HFFc6 (cell line): Measurements from ENCODE around the gene TMPRSS13. TPM values are rescaled to one million over a fixed set of nuclear protein-coding genes. Genes with fewer than 3 reads are reported as not detected.

Experiments used
- DNase-seq: peaks from one replicate; pipeline ENCODE4 v3.0.0-alpha.2; 2018
- H3K27ac Mint-ChIP-seq: 2 replicates; pipeline ENCODE4 v1.8.0; 2020; ENCODE audit warnings: mild to moderate bottlenecking, mixed read lengths
- H3K27me3 Mint-ChIP-seq: 2 replicates; pipeline ENCODE4 v1.8.0; 2021; ENCODE audit warnings: mild to moderate bottlenecking, moderate library complexity, mixed read lengths; ENCODE audit not compliant: insufficient read depth
- H3K36me3 Mint-ChIP-seq: 2 replicates; pipeline ENCODE4 v1.8.0; 2021; ENCODE audit warnings: low read depth, mixed read lengths
- H3K4me1 Mint-ChIP-seq: 2 replicates; pipeline ENCODE4 v1.8.0; 2020; ENCODE audit warnings: low read depth, mixed read lengths
- H3K4me3 Mint-ChIP-seq: 2 replicates; pipeline ENCODE4 v1.8.0; 2020; ENCODE audit warnings: mild to moderate bottlenecking, moderate library complexity, mixed read lengths
- H3K9me3 Mint-ChIP-seq: 2 replicates; pipeline ENCODE4 v1.8.0; 2020; ENCODE audit warnings: mild to moderate bottlenecking, mixed read lengths
- total RNA-seq, 6 experiments: library from RNA; stranded (reverse); fragmentation: NEBNext Ultra II Directional; extraction: Animal tissue kit (Norgen Biotek cat#: 25700); gene quantifications; 2 replicates in 1 of 6; 3 replicates in 5 of 6; pipeline ENCODE4 v1.2.3, GENCODE V29; 2021
- TF ChIP-seq, protein P1 (sequence below): fragments of 200-600 bp; sonication (generic); IDR thresholded peaks from 2 replicates; pipeline ENCODE4 v1.5.0; 2021; ENCODE audit warnings: antibody characterized with exemption, mild to moderate bottlenecking

The TMPRSS13 gene
- total RNA-seq, 6 experiments from 2014 or later, result not detected

GRCh38 chr11:117873828-117874125 lies 55.4 kb downstream of the TMPRSS13 start:
- no peaks in the 10 kb centered on the region for H3K36me3 Mint-ChIP-seq
- H3K27me3 Mint-ChIP-seq, result peaks cover 73% of the 10 kb centered on the region
- no peak for DNase-seq
- no peaks in the 10 kb centered on the region for H3K9me3 Mint-ChIP-seq
- no peak overlapping the region for H3K27ac Mint-ChIP-seq
- no peaks in the 10 kb centered on the region for H3K4me1 Mint-ChIP-seq
- TF ChIP-seq, protein P1, sequence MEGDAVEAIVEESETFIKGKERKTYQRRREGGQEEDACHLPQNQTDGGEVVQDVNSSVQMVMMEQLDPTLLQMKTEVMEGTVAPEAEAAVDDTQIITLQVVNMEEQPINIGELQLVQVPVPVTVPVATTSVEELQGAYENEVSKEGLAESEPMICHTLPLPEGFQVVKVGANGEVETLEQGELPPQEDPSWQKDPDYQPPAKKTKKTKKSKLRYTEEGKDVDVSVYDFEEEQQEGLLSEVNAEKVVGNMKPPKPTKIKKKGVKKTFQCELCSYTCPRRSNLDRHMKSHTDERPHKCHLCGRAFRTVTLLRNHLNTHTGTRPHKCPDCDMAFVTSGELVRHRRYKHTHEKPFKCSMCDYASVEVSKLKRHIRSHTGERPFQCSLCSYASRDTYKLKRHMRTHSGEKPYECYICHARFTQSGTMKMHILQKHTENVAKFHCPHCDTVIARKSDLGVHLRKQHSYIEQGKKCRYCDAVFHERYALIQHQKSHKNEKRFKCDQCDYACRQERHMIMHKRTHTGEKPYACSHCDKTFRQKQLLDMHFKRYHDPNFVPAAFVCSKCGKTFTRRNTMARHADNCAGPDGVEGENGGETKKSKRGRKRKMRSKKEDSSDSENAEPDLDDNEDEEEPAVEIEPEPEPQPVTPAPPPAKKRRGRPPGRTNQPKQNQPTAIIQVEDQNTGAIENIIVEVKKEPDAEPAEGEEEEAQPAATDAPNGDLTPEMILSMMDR, result no peak
- H3K4me3 Mint-ChIP-seq, result no peak overlapping the region

DNA sequence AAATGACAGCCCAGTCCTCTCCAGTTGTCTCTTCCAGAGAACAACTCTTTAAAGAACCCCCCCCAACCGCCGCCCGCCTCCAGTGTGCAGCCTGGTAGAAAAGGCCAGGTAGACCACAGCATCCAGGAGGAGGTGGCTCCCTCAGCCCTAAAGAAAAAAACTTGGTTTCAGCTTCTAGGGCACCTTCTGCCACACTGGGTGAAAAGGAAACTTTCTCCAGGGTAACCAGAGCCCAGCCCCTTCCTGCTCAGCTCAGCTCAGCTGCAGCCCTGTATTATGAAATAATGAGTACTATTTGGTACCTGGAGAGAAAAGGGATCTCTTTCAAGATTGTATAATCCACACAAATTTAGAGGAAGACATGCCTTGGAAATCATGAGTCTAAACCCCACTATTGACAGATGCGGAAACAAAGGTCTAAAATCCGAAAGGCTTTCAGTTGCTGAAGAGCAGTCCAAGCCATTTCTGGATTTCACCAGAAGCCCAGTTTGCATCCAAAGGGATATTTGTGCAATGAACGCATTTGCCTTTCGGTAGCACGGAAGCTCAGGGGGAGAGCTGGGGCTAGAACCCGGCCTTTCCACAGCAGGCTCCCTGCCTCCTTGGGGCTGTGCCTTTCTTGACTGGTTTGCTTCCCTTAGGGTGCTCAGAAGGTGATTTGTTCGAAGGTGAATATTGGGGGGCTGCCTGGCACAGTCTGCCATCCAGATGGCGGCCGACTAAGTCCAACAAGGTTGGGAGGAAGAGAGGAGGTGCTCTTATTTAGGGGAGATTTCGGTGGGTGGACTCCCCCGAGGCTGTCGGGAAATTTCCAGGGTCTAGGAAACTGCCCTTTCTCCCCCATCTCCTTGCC lies 56.0 kb downstream of the TMPRSS13 start:
- DNase-seq, result no peak
- Mint-ChIP-seq H3K4me1 (no peaks in the 10 kb centered on the region), H3K27ac (no peak overlapping the region), H3K27me3 (peaks cover 78% of the 10 kb centered on the region), H3K4me3 (no peak overlapping the region), H3K9me3 (no peaks in the 10 kb centered on the region), H3K36me3 (no peaks in the 10 kb centered on the region)
- TF ChIP-seq, protein P1, result no peak

DNA sequence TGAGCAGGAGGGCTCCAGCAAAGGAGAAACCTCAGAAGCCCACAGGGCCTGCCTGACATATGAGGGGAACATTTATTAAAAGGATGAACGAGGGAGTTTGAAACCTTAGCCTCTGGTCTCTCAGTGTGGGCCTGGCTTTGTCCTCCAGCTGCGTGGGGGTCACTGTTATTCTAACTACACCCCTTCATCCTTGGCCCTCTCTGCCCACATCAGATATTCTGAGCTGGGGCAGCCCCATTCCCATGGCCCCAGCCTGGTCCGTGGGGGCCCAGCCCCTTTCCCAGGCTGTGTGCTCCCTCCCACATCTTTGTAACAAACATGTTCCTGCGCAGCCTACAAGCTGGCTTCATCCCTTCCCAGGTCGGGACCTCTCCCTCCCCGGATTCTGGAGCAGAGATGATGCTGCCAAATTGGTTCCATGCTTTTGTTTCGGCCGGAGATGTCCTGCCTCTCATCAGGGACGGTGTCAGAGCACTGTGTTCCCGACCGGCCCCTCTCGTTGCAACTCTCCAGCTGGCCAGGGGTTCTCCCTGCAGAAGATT lies 56.7 kb downstream of the TMPRSS13 start:
- Mint-ChIP-seq H3K4me3 (no peak overlapping the region), H3K27me3 (peaks cover 72% of the 10 kb centered on the region), H3K27ac (no peak overlapping the region), H3K4me1 (no peaks in the 10 kb centered on the region), H3K36me3 (no peaks in the 10 kb centered on the region), H3K9me3 (no peaks in the 10 kb centered on the region)
- no peak for DNase-seq
- TF ChIP-seq, protein P1, result no peak

- H3K27me3 Mint-ChIP-seq, result peaks cover 65% of the 10 kb centered on the region
- H3K9me3 Mint-ChIP-seq, result no peaks in the 10 kb centered on the region
- no peak overlapping the region for H3K4me3 Mint-ChIP-seq
Measured at GRCh38 chr11:117871784-117872183, 57.4 kb downstream of the TMPRSS13 start.

GRCh38 chr11:117871160-117871559 lies 58.0 kb downstream of the TMPRSS13 start:
- Mint-ChIP-seq H3K27ac (no peak overlapping the region), H3K36me3 (no peaks in the 10 kb centered on the region), H3K27me3 (peaks cover 66% of the 10 kb centered on the region), H3K9me3 (no peaks in the 10 kb centered on the region), H3K4me1 (no peaks in the 10 kb centered on the region), H3K4me3 (no peak overlapping the region)
- no peak for DNase-seq
- TF ChIP-seq, protein P1, result no peak

More at GRCh38 chr11:117871784-117872183, 57.4 kb downstream of the TMPRSS13 start:
- Mint-ChIP-seq H3K36me3 (no peaks in the 10 kb centered on the region), H3K27ac (no peak overlapping the region), H3K4me1 (no peaks in the 10 kb centered on the region)
- TF ChIP-seq, protein P1, result no peak
- DNase-seq, result no peak
